Neural cell (in vitro differentiated cells): ENCODE measurements around the gene TRPM1.

Source experiments
- CTCF ChIP-seq: fragments of 450-650 bp; IDR thresholded peaks from 2 replicates; pipeline ENCODE4 v1.5.1; 2014; ENCODE audit warnings: antibody characterized with exemption, mild to moderate bottlenecking, moderate library complexity; ENCODE audit not compliant: poor library complexity, severe bottlenecking
- POLR2AphosphoS5 ChIP-seq: IDR thresholded peaks from 2 replicates; pipeline ENCODE4 v1.6.1; 2012
- TAF1 ChIP-seq: IDR thresholded peaks from 2 replicates; pipeline ENCODE4 v1.6.1; 2012; ENCODE audit warnings: low read depth

- no peak for TF ChIP-seq POLR2AphosphoS5
- no peak for TF ChIP-seq TAF1
- no peak for TF ChIP-seq CTCF
These were observed 20.9 kb downstream of the TRPM1 start for GRCh38 chr15:31080591-31081014.
